ENCODE measurements around the gene MAP2K5. TPM values are rescaled to one million over a fixed set of nuclear protein-coding genes. Genes with fewer than 3 reads are reported as not detected.

MAP2K5 gene
- total and polyA plus RNA-seq, 9 of the 15 experiments (the other 6 are each of a cell fraction or from before 2014, with no cell fraction given): 0.41 to 16.5 (median 7.5) TPM

DNA sequence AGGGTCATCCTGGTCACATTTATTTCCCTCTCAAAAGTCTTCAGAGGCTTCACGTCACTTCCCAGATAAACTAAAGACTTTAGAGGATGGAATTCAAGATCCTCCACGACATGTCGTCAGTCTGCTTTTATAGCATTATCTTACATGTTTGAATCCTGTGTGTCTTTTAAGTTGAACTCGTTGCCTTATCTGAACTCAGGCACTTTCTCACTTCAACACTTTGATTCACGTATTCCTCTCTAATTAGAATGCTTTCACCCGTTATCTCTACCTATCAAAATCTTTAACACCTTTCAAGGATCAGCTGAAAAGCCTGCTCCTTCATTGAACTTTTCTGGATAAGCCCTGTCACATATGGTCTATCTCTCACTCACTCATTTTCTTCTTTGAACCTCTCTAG lies 97.1 kb downstream of the MAP2K5 start:
- in situ Hi-C loops (cut with MboI) (no loop called here), intact Hi-C loops (cut with micrococcal nuclease) (no loop called here)
- Histone ChIP-seq H3K27me3 (ENCODE audit: control insufficient read depth in 2 of 2, insufficient read depth in 2 of 2, low read length in 2 of 2) (no peaks in the 10 kb centered on the region), H3K4me2 (ENCODE audit: insufficient read depth, low read length) (no peak overlapping the region), H3K4me3 (no peak overlapping the region), H3K27ac (ENCODE audit: extremely low read depth, low read depth, low read length) (no peak overlapping the region), H3K9me3 (replicated peaks; ENCODE audit: control insufficient read depth, insufficient read depth, low read depth, low read length) (no peaks in the 10 kb centered on the region), H2AFZ (ENCODE audit: low read depth, low read length) (no peak overlapping the region), H4K20me1 (replicated peaks; ENCODE audit: control insufficient read depth, insufficient read depth, low read length) (no peaks in the 10 kb centered on the region), H3K9me1 (ENCODE audit: control insufficient read depth, insufficient read depth, low read length) (no peaks in the 10 kb centered on the region), H3K36me3 (ENCODE audit: control insufficient read depth, insufficient read depth, low read length) (no peaks in the 10 kb centered on the region), H3K79me2 (ENCODE audit: control insufficient read depth, insufficient read depth, low read length) (no peaks in the 10 kb centered on the region), H3K9ac (ENCODE audit: insufficient read depth in 1 of 2, low read depth in 2 of 2, low read length in 2 of 2) (no peak overlapping the region), H3K4me1 (replicated peaks in 1 of 2; ENCODE audit: control insufficient read depth in 2 of 2, insufficient read depth in 2 of 2, low read length in 2 of 2) (no peaks in the 10 kb centered on the region; a peak in 1 of 5 replicates)
- ChIA-PET POLR2A (interaction anchor here (0.5 to 1.0 kb wide), 3 partner anchors 8 to 36 kb away, joined by 3 read pairs; no protein-coding TSS in a partner anchor), CTCF (ENCODE audit: low intra/inter-chr PET ratio) (no interaction called here)
- no peak for ATAC-seq
- BruUV-seq (replicated peaks): no TSS peak
- no peak for FAIRE-seq
- no peak for TF ChIP-seq HCFC1 (IDR thresholded peaks at IDR 0.05; ENCODE audit: low read depth, low read length)
- no peak for TF ChIP-seq PHF20 (IDR thresholded peaks at IDR 0.05; ENCODE audit: partially characterized antibody)
- no peak for TF ChIP-seq POU5F1 (IDR thresholded peaks at IDR 0.05; ENCODE audit: borderline replicate concordance, low read depth, low read length, partially characterized antibody)
- TF ChIP-seq HDAC6 (IDR thresholded peaks at IDR 0.05; ENCODE audit: low read depth, low read length): no peak
- no peak for TF ChIP-seq JUN (IDR thresholded peaks at IDR 0.05; ENCODE audit: borderline replicate concordance, low read depth, low read length)
- no peak for TF ChIP-seq JUN (CRISPR knock-in tag; IDR thresholded peaks at IDR 0.05; ENCODE audit: borderline replicate concordance)
- no peak for TF ChIP-seq SREBF2 (CRISPR knock-in tag; IDR thresholded peaks at IDR 0.05)
- TF ChIP-seq, protein P1, sequence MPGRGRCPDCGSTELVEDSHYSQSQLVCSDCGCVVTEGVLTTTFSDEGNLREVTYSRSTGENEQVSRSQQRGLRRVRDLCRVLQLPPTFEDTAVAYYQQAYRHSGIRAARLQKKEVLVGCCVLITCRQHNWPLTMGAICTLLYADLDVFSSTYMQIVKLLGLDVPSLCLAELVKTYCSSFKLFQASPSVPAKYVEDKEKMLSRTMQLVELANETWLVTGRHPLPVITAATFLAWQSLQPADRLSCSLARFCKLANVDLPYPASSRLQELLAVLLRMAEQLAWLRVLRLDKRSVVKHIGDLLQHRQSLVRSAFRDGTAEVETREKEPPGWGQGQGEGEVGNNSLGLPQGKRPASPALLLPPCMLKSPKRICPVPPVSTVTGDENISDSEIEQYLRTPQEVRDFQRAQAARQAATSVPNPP (IDR thresholded peaks at IDR 0.05; ENCODE audit: borderline replicate concordance, insufficient read depth, insufficient read length): no peak
- DNase-seq (ENCODE audit: extremely low read depth in 1 of 4, low spot score in 3 of 4): no peak
- WGBS (ENCODE audit: insufficient coverage, low coverage, missing lambda C conversion rate): 39% methylated on average over 6 of the region's 6 CpGs
